Measurements from ENCODE around the gene SEMA3E.
"Not testable (repeated sequence)": the region's sequence is repeated elsewhere in the genome, so short reads cannot be mapped to it uniquely, and the experiment has no call there.

The SEMA3E gene

DNA sequence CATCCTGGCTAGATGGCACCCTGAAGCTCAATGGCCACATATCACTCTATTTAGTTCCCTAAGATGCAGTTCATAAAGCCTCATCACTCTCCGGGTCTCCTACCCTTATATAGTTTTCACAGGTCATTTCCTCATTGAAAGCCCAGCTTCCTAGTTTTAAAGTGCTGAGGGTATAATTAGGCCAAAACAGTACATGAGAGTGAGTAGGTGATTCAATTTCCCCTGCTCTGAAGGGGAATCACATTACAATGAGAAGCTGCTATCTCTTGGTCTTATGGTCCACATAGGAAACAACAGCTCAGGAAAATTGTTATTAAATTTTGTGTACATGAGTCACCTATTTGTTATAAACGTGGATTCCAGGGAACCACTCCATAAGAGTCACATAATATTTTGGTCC, 162.0 kb downstream of the SEMA3E start:
- DNase-seq (ENCODE audit: low read depth in 2 of 2), result no peak

DNA sequence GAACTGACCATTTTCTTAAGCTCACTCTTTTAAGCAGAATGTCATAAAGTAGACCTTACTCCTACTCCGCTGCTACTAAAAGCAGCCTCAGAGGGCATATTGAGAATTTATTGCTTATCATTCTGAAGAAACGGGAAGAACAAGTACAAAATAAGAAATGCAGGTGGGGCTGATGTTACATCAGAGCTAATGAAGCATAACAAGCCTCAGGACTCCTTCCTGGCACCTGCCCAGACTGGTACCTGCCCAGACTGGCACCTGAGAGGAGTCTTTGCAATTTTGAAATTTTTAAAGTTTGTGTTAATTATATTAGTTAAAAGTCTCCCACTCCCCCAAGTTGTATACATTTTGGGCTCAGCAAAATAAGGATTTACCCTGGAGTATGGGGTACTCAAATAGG, 162.4 kb downstream of the SEMA3E start:
- no peak for DNase-seq (ENCODE audit: low read depth in 2 of 2)

DNA sequence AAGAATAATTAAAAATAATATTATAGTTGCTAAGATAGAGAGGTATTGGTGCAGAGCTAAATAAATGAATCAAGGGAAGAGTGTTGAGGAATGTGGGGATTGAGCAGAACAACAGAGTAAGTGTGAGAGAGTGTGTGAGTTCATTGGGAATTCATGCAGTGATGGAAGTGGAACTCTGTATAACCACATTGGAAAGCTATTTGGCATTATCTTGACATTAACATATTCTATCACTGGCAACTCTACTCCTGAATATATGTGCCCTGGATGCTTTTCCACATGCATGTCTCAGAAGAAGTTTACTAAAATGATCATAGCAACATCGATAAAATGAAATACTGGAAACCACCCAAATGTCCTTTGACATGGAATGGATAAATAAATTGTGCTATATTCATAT, 164.1 kb downstream of the SEMA3E start:
- no peak for DNase-seq (ENCODE audit: low read depth in 2 of 2)

DNA sequence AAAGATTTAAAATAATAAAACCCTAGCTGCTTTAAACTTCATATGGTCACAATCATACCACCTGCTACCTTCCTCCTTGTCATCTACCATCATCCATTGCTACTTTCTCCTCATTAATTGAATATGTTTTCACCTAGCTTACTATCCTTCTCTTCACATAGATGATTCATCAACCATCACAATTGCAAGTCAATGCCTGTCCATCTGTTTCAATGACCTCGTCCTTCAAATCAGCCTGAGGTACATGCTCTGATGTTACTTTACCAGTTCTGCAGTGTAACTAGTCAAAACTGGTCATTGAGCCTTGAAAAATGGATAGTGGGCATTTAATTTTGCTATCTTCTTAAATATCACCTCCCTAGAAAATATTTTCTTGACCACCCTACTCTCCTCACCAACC, 164.7 kb downstream of the SEMA3E start:
- no peak for DNase-seq (ENCODE audit: low read depth in 2 of 2)

DNA sequence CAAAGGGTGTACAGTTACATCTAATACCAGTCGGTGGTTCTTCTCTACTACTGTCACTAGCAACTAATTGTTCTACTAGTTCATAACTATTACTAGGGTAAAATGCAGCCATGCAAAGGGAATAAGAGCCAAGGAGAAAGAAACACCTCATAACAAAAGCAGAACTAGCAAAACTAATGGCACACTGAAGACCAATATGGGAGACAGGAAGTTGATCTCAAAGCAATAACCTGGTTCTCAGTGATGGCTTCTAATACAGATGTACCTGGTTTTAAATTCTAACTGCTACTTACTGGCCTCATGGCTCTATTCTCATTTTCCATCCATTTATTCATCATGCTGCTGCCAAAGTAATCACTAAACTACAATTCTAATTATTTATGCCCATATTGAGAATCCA, 170.3 kb downstream of the SEMA3E start:
- no peak for DNase-seq (ENCODE audit: low read depth in 2 of 2)

- no peak for DNase-seq (ENCODE audit: low read depth in 2 of 2)
Measured at GRCh38 chr7:83476511-83477050, 172.4 kb downstream of the SEMA3E start.

DNA sequence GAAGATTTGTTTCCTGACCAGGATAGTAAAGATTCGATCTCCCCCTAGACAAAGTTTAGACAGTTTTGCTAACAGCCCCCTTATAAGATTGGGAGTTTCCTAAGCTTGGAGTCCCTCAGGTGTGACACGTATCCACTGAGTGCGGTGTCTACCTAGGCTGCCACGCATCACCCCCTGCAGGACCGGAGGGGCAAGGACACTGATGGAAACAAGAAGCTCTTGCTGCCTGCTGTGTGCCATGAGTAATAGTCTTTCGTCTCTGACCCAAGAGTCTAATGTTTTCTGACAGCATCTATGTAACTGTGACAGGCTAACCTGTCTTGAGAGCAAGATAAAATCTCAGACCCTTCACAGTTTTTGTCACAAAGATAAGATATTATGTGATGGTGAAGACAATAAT, 173.5 kb downstream of the SEMA3E start:
- no peak for DNase-seq (ENCODE audit: low read depth in 2 of 2)

- DNase-seq (ENCODE audit: low read depth in 2 of 2), result no peak
Measured at GRCh38 chr7:83472376-83472775, 176.6 kb downstream of the SEMA3E start.

GRCh38 chr7:83469491-83469890, 179.4 kb downstream of the SEMA3E start:
- no peak for DNase-seq (ENCODE audit: low read depth in 2 of 2)

DNA sequence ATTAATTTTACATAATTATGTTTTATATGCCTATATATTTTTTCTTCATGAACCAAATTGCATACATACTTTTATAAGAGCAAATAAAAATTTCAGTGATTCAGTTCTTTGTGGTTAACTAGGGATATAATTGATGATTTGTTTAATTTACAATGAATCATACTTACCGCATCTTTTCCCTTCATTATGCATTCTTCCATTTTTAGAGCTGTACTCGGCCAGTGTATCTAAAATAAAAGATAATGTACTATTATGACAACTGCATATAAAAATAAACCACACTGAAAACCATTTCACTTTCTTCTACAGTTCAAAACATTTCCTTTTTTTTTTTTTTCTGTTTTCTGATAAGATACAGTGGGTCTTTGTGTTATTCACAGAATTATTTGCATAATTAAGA, 179.9 kb downstream of the SEMA3E start:
- no peak for DNase-seq (ENCODE audit: low read depth in 2 of 2)

DNA sequence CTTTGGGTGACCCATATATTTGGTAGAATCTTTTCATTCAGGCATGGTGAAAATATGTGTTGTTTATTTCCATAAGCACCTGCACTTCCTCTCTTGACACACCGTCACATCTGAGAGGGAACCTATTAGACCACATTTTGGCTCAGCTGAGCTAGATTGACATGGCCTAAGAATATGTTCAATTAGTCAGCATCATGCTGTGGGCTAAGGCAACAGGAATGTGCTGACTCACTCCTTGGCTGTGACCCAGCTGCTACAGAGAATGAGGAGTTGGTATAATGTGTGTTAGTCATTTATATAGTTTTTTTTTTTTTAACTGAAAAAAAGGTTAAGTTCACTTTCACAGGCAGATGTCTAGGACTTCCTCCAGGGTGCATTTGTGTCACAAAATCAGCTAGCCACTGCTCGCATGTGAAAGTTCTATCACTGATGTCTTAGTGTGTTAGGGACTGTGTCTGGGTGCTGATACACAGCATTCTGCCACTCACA, 180.6 kb downstream of the SEMA3E start:
- DNase-seq (ENCODE audit: low read depth in 2 of 2), result no peak

DNA sequence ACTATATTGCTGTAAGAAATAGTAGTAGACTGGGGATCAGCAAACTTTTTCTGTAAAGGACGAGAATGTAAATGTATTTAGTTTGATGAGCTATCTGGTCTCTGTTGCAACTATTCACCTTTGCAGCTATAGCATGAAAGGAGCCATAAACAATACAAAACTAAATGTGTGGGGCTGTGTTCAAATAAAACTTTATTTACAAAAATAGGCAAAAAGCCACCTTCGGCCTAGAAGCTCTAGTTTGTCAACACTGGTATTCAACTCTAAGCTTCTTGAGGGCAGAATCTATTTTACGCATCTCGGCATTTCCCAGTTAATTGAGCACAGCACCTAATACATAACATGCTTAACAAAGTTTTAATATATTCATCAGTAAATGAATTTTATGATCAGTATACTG, 181.4 kb downstream of the SEMA3E start:
- no peak for DNase-seq (ENCODE audit: low read depth in 2 of 2)

- no peak for DNase-seq (ENCODE audit: low read depth in 2 of 2)
Measured at GRCh38 chr7:83466956-83467355, 182.0 kb downstream of the SEMA3E start.

- DNase-seq (ENCODE audit: low read depth in 2 of 2), result no peak
Measured at GRCh38 chr7:83466187-83466923, 182.6 kb downstream of the SEMA3E start.

GRCh38 chr7:83465643-83466042, 183.3 kb downstream of the SEMA3E start:
- no peak for DNase-seq (ENCODE audit: low read depth in 2 of 2)

GRCh38 chr7:83461820-83462219, 187.1 kb downstream of the SEMA3E start:
- DNase-seq (ENCODE audit: low read depth in 2 of 2), result not testable (repeated sequence)

- DNase-seq (ENCODE audit: low read depth in 2 of 2), result not testable (repeated sequence)
Measured at GRCh38 chr7:83459930-83460653, 188.8 kb downstream of the SEMA3E start.

DNA sequence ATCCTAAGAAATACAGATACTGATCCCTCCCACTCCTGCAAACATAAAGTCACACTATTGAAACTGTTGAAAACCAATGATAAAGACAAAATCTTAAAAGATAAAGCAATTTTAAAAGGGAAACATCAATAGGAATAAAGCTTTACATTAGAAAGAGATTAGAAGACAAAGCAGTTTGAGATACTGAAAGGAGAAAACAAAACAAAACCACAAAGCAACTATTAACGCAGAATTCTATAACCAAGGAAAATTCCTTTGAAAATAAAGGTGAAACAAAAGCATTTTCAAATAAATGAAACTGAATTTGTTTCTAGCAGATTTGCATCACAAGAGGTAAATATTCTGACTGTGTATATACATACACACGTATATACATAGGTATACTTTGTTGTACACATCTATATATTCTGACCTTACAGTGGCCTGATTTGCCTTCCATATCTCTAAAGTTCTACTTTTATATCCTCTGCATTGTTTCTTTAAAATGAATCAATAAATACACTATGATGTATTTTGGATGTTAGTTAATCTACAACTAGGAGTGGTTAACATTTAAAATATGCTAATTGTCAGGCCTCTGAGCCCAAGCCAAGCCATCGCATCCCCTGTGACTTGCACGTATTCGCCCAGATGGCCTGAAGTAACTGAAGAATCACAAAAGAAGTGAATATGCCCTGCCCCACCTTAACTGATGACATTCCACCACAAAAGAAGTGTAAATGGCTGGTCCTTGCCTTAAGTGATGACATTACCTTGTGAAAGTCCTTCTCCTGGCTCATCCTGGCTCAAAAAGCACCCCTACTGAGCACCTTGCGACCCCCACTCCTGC, 189.6 kb downstream of the SEMA3E start:
- not testable (repeated sequence) for DNase-seq (ENCODE audit: low read depth in 2 of 2)

DNA sequence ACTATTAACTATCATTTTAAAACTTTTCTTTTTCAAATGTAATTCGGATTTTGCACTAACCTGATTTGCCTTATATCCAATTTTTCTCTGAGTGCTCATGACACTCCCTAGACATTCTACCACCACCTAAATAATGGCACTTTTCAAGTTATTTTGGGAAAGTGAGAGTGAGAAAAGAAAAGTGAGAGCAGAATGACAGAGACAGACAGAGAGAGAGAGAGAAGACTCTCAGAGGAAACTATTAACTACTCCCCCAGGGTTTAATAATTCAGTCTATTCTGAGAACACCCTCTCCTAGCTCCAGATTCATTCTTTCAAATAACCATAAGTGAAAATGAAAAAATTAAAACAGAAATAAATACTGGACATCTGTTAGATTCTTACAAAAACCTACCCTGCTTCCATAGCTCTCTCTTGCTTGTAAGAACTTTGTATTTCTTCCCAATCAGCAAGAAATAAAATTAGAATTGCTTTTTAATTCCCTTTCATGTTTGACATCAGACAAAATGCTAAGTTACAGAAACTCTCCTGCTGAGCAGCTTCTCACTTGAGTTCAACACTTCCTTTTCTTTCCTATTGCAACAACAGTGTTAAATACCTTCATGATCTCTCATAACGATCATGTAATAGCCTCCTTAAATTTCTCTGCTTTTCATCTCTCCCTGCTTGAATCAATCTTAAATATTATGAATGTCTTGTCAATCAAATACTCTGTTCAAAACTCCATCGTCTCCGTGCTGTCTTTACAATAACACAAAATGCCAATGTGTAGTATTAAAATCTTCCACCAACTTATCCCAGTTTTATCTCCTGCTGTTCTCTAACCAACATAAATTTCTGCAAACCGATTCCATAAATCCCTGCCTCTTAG, 191.7 kb downstream of the SEMA3E start:
- DNase-seq (ENCODE audit: low read depth in 2 of 2), result no peak

DNA sequence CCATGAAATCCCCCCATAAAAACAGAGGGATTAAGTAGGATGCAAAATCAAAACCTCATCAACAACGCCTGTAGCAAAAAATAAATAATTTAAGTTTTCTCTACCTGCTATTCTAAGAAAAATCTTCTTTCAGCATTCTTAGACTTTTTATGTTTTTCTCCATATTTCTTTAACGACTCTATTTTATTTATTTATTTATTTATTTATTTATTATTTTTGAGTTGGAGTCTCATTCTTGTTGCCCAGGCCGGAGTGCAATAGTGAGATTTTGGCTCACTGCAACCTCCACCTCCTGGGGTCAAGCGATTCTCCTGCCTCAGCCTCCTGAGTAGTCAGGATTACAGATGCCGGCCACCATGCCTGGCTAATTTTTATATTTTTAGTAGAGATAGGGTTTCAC, 192.5 kb downstream of the SEMA3E start:
- no peak for DNase-seq (ENCODE audit: low read depth in 2 of 2)

- DNase-seq (ENCODE audit: low read depth in 2 of 2), result no peak
Measured at GRCh38 chr7:83455612-83456011, 193.3 kb downstream of the SEMA3E start.
